Lower lobe of right lung (tissue), 2 donors: Measurements from ENCODE around the gene MREG. TPM values are rescaled to one million over a fixed set of nuclear protein-coding genes. Genes with fewer than 3 reads are reported as not detected.

Experiments used
- ATAC-seq, 2 donors: fragments of 200-7000 bp; cut with Tn5 transposase; one replicate each; pipeline ENCODE4 v1.9.1; 2020 to 2022; ENCODE audit warnings: mild to moderate bottlenecking in 2 of 2, moderate library complexity in 2 of 2
- DNase-seq: peaks from one replicate; pipeline ENCODE4 v3.0.0-alpha.2; 2020
- H3K27ac ChIP-seq: fragments of 200-600 bp; one replicate; pipeline ENCODE4 v1.8.0; 2022
- H3K27me3 ChIP-seq: fragments of 200-600 bp; one replicate; pipeline ENCODE4 v1.8.0; 2022; ENCODE audit warnings: low read depth
- H3K36me3 ChIP-seq: fragments of 200-600 bp; one replicate; pipeline ENCODE4 v1.8.0; 2022; ENCODE audit warnings: mild to moderate bottlenecking
- H3K4me1 ChIP-seq: fragments of 200-600 bp; one replicate; pipeline ENCODE4 v1.8.0; 2022
- H3K4me3 ChIP-seq: fragments of 200-600 bp; one replicate; pipeline ENCODE4 v1.8.0; 2022; ENCODE audit warnings: mild to moderate bottlenecking
- H3K9me3 ChIP-seq: fragments of 200-600 bp; one replicate; pipeline ENCODE4 v1.8.0; 2022
- CTCF ChIP-seq: fragments of 200-600 bp; IDR thresholded peaks from one replicate; pipeline ENCODE4 v1.8.0; 2022; ENCODE audit warnings: antibody characterized with exemption, mild to moderate bottlenecking
- intact Hi-C: fragments of 100-400 bp; cut with DNase I; formaldehyde crosslinking; loops from one replicate; pipeline ENCODE4 v1.11.0; 2022
- total RNA-seq: library from RNA; stranded (reverse); fragmentation: NEBNext Ultra II Directional; extraction: Animal tissue kit (Norgen Biotek cat#: 25700); gene quantifications from one replicate; pipeline ENCODE4 v1.2.1, GENCODE V29; 2021
- donor health status: DM: no; HTN: yes; CAD: no; lungs with severe emphysema.

Gene MREG
- total RNA-seq, 1 donor from 2014 or later = 12.7 TPM

- Histone ChIP-seq H3K36me3 (peaks cover 68% of the 10 kb centered on the region), H3K9me3 (no peaks in the 10 kb centered on the region), H3K4me1 (no peaks in the 10 kb centered on the region), H3K27ac (no peak overlapping the region), H3K4me3 (no peak overlapping the region), H3K27me3 (no peaks in the 10 kb centered on the region)
- DNase-seq = no peak
- intact Hi-C loops = no loop called here
- ATAC-seq = no peak
- no peak for TF ChIP-seq CTCF
Observed at GRCh38 chr2:216043949-216044348, 30.6 kb upstream of the MREG start.

GRCh38 chr2:216041438-216041837 lies 28.1 kb upstream of the MREG start:
- Histone ChIP-seq H3K27me3 (no peaks in the 10 kb centered on the region), H3K4me3 (no peak overlapping the region), H3K9me3 (no peaks in the 10 kb centered on the region), H3K4me1 (no peaks in the 10 kb centered on the region), H3K36me3 (peaks cover 64% of the 10 kb centered on the region), H3K27ac (no peak overlapping the region)
- intact Hi-C loops = no loop called here
- DNase-seq (no peak), ATAC-seq (no peak)
- TF ChIP-seq CTCF = no peak

- Histone ChIP-seq H3K27ac (no peak overlapping the region), H3K36me3 (peaks cover 63% of the 10 kb centered on the region), H3K27me3 (no peaks in the 10 kb centered on the region), H3K4me1 (no peaks in the 10 kb centered on the region), H3K9me3 (no peaks in the 10 kb centered on the region), H3K4me3 (no peak overlapping the region)
- DNase-seq = no peak
- intact Hi-C loops = no loop called here
- ATAC-seq = no peak
- TF ChIP-seq CTCF = no peak
Observed at GRCh38 chr2:216039918-216040317, 26.6 kb upstream of the MREG start.

- DNase-seq (peak; percentile 62), ATAC-seq (peak; percentile 80 to 84)
- peak; percentile 95 for TF ChIP-seq CTCF
- Histone ChIP-seq H3K36me3 (peaks cover 26% of the 10 kb centered on the region), H3K27me3 (no peaks in the 10 kb centered on the region), H3K27ac (no peak overlapping the region), H3K9me3 (no peaks in the 10 kb centered on the region), H3K4me1 (no peaks in the 10 kb centered on the region), H3K4me3 (no peak overlapping the region)
- intact Hi-C loops = no loop called here
Observed at GRCh38 chr2:216034065-216034464, 20.7 kb upstream of the MREG start.

DNA sequence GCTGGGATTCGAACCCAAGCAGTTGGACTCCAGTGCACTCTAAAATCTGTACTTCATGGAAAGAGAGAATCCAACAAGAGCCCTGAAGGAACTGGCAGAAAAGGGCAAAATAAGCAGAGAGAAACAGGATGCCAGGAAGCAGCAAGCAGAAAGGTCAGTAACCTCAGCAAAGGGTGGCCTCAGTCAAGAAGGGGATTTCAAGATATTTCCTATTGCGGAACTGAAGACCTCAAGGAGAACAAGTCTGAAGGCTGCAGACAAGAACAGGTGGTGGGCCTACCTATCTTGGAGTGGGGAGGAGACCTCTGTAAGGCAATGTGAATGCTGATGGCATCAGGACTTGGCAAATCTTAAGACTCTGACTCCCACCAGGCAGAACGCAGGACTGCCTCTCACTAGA lies 20.1 kb upstream of the MREG start:
- peaks cover 27% of the 10 kb centered on the region for H3K36me3 ChIP-seq
- no peak for TF ChIP-seq CTCF
- H3K27ac ChIP-seq = no peak overlapping the region
- H3K4me1 ChIP-seq = no peaks in the 10 kb centered on the region
- no peak for ATAC-seq
- no peak overlapping the region for H3K4me3 ChIP-seq
- no peak for DNase-seq
- H3K9me3 ChIP-seq = no peaks in the 10 kb centered on the region
- no peaks in the 10 kb centered on the region for H3K27me3 ChIP-seq
- intact Hi-C loops = no loop called here
